Stimulated activated naive CD8-positive, alpha-beta T cell treated with anti-CD3 and anti-CD28 coated beads, Interleukin-15, Interleukin-2, amounts not matched to agents 100 ng/mL and 50 ng/mL, for 24 hours (primary cell): ENCODE data around the gene CAPN10.

Experiments
- H3K27ac Mint-ChIP-seq: one replicate; pipeline ENCODE4 v1.8.0; 2021; ENCODE audit warnings: mild to moderate bottlenecking, mixed read lengths
- H3K27me3 Mint-ChIP-seq: one replicate; pipeline ENCODE4 v1.8.0; 2021; ENCODE audit warnings: mixed read lengths
- H3K36me3 Mint-ChIP-seq: one replicate; pipeline ENCODE4 v1.8.0; 2021; ENCODE audit warnings: low read depth, mixed read lengths
- H3K4me1 Mint-ChIP-seq: one replicate; pipeline ENCODE4 v1.8.0; 2021; ENCODE audit warnings: low read depth, mixed read lengths
- H3K4me3 Mint-ChIP-seq: one replicate; pipeline ENCODE4 v1.8.0; 2021; ENCODE audit warnings: mild to moderate bottlenecking, mixed read lengths
- H3K9me3 Mint-ChIP-seq: one replicate; pipeline ENCODE4 v1.8.0; 2021; ENCODE audit warnings: mixed read lengths

Gene CAPN10

GRCh38 chr2:240576436-240577205 lies 9.9 kb upstream of the CAPN10 start:
- H3K36me3 Mint-ChIP-seq: peaks cover 24% of the 10 kb centered on the region
- no peak overlapping the region for H3K27ac Mint-ChIP-seq
- H3K4me3 Mint-ChIP-seq: no peak overlapping the region

GRCh38 chr2:240577281-240578109 lies 9.0 kb upstream of the CAPN10 start:
- H3K9me3 Mint-ChIP-seq: no peaks in the 10 kb centered on the region
- H3K4me3 Mint-ChIP-seq: no peak overlapping the region

More at GRCh38 chr2:240576436-240577205, 9.9 kb upstream of the CAPN10 start:
- no peaks in the 10 kb centered on the region for H3K27me3 Mint-ChIP-seq
- no peaks in the 10 kb centered on the region for H3K9me3 Mint-ChIP-seq
- H3K4me1 Mint-ChIP-seq: peaks cover 16% of the 10 kb centered on the region

GRCh38 chr2:240578110-240578450 lies 8.5 kb upstream of the CAPN10 start:
- H3K9me3 Mint-ChIP-seq: no peaks in the 10 kb centered on the region
- peaks cover 31% of the 10 kb centered on the region for H3K36me3 Mint-ChIP-seq
- no peak overlapping the region for H3K27ac Mint-ChIP-seq
- no peak overlapping the region for H3K4me3 Mint-ChIP-seq
- H3K27me3 Mint-ChIP-seq: no peaks in the 10 kb centered on the region
- H3K4me1 Mint-ChIP-seq: peaks cover 26% of the 10 kb centered on the region

More at GRCh38 chr2:240577281-240578109, 9.0 kb upstream of the CAPN10 start:
- Mint-ChIP-seq H3K27ac (no peak overlapping the region), H3K4me1 (peaks cover 21% of the 10 kb centered on the region), H3K36me3 (peaks cover 30% of the 10 kb centered on the region), H3K27me3 (no peaks in the 10 kb centered on the region)

GRCh38 chr2:240578488-240578887 lies 8.0 kb upstream of the CAPN10 start:
- Mint-ChIP-seq H3K4me1 (peaks cover 28% of the 10 kb centered on the region), H3K36me3 (peaks cover 31% of the 10 kb centered on the region), H3K9me3 (no peaks in the 10 kb centered on the region)

GRCh38 chr2:240579071-240579762 lies 7.3 kb upstream of the CAPN10 start:
- Mint-ChIP-seq H3K4me3 (no peak overlapping the region), H3K27ac (peak overlapping the region; percentile 65), H3K36me3 (peaks cover 31% of the 10 kb centered on the region), H3K4me1 (peaks cover 32% of the 10 kb centered on the region), H3K27me3 (no peaks in the 10 kb centered on the region), H3K9me3 (no peaks in the 10 kb centered on the region)

More at GRCh38 chr2:240578488-240578887, 8.0 kb upstream of the CAPN10 start:
- no peak overlapping the region for H3K4me3 Mint-ChIP-seq
- no peak overlapping the region for H3K27ac Mint-ChIP-seq
- no peaks in the 10 kb centered on the region for H3K27me3 Mint-ChIP-seq

- H3K4me1 Mint-ChIP-seq: peaks cover 40% of the 10 kb centered on the region
- H3K27ac Mint-ChIP-seq: peak overlapping the region; percentile 65
- no peaks in the 10 kb centered on the region for H3K27me3 Mint-ChIP-seq
- H3K4me3 Mint-ChIP-seq: no peak overlapping the region
- H3K36me3 Mint-ChIP-seq: peaks cover 31% of the 10 kb centered on the region
- H3K9me3 Mint-ChIP-seq: no peaks in the 10 kb centered on the region
Measured at GRCh38 chr2:240579771-240580614, 6.5 kb upstream of the CAPN10 start.

- peaks cover 50% of the 10 kb centered on the region for H3K4me1 Mint-ChIP-seq
- H3K27ac Mint-ChIP-seq: no peak overlapping the region
- H3K4me3 Mint-ChIP-seq: no peak overlapping the region
- no peaks in the 10 kb centered on the region for H3K27me3 Mint-ChIP-seq
- peaks cover 31% of the 10 kb centered on the region for H3K36me3 Mint-ChIP-seq
- no peaks in the 10 kb centered on the region for H3K9me3 Mint-ChIP-seq
Measured at GRCh38 chr2:240581811-240582210, 4.7 kb upstream of the CAPN10 start.

- H3K4me1 Mint-ChIP-seq: peaks cover 56% of the 10 kb centered on the region
Measured at GRCh38 chr2:240582781-240583180, 3.8 kb upstream of the CAPN10 start.

GRCh38 chr2:240583774-240584173 lies 2.8 kb upstream of the CAPN10 start:
- Mint-ChIP-seq H3K27ac (no peak overlapping the region), H3K27me3 (no peaks in the 10 kb centered on the region), H3K4me1 (peaks cover 66% of the 10 kb centered on the region), H3K4me3 (no peak overlapping the region), H3K36me3 (peaks cover 29% of the 10 kb centered on the region), H3K9me3 (no peaks in the 10 kb centered on the region)

More at GRCh38 chr2:240582781-240583180, 3.8 kb upstream of the CAPN10 start:
- peaks cover 31% of the 10 kb centered on the region for H3K36me3 Mint-ChIP-seq
- H3K27ac Mint-ChIP-seq: no peak overlapping the region
- H3K27me3 Mint-ChIP-seq: no peaks in the 10 kb centered on the region
- no peak overlapping the region for H3K4me3 Mint-ChIP-seq
- no peaks in the 10 kb centered on the region for H3K9me3 Mint-ChIP-seq

GRCh38 chr2:240584486-240585031 lies 2.0 kb upstream of the CAPN10 start:
- Mint-ChIP-seq H3K36me3 (peaks cover 27% of the 10 kb centered on the region), H3K9me3 (no peaks in the 10 kb centered on the region), H3K4me1 (peaks cover 65% of the 10 kb centered on the region), H3K4me3 (peak overlapping the region; percentile 96), H3K27ac (peak overlapping the region; percentile 67), H3K27me3 (no peaks in the 10 kb centered on the region)

GRCh38 chr2:240585101-240585500 lies 1.4 kb upstream of the CAPN10 start:
- no peaks in the 10 kb centered on the region for H3K27me3 Mint-ChIP-seq
- peaks cover 21% of the 10 kb centered on the region for H3K36me3 Mint-ChIP-seq
- H3K4me3 Mint-ChIP-seq: peak overlapping the region; percentile 96
- no peaks in the 10 kb centered on the region for H3K9me3 Mint-ChIP-seq
- peaks cover 60% of the 10 kb centered on the region for H3K4me1 Mint-ChIP-seq
- H3K27ac Mint-ChIP-seq: peak overlapping the region; percentile 67

- H3K27ac Mint-ChIP-seq: peak overlapping the region; percentile 92
- H3K27me3 Mint-ChIP-seq: no peaks in the 10 kb centered on the region
- peak overlapping the region; percentile 96 for H3K4me3 Mint-ChIP-seq
- peaks cover 57% of the 10 kb centered on the region for H3K4me1 Mint-ChIP-seq
- H3K36me3 Mint-ChIP-seq: peaks cover 16% of the 10 kb centered on the region
- no peaks in the 10 kb centered on the region for H3K9me3 Mint-ChIP-seq
Measured at GRCh38 chr2:240585681-240586197, 795 bp upstream of the CAPN10 start.

- Mint-ChIP-seq H3K9me3 (no peaks in the 10 kb centered on the region), H3K27me3 (no peaks in the 10 kb centered on the region), H3K4me3 (peak overlapping the region; percentile 75), H3K27ac (peak overlapping the region; percentile 14), H3K4me1 (peaks cover 55% of the 10 kb centered on the region), H3K36me3 (peaks cover 14% of the 10 kb centered on the region)
Measured at GRCh38 chr2:240586919-240587800, 626 bp downstream of the CAPN10 start.
